CD4-positive, alpha-beta T cell treated with Interleukin-17A for 1 hour (primary cell): Measurements from ENCODE around the gene RXRG.
"Not testable (repeated sequence)": the region's sequence is repeated elsewhere in the genome, so short reads cannot be mapped to it uniquely, and the experiment has no call there.

Experiments
- DNase-seq: peaks from one replicate; pipeline ENCODE4 v3.0.0-alpha.2; 2020

Gene RXRG

GRCh38 chr1:165444897-165445370 lies at the start of gene RXRG:
Gene RXRG, minus strand, starts transcription at chr1:165445126. Its CDS starts 233 bp downstream, at chr1:165444893.
- no peak for DNase-seq

- DNase-seq: no peak
These were observed 48.0 kb upstream of the RXRG start for GRCh38 chr1:165492845-165493373.

- no peak for DNase-seq
These were observed 45.2 kb upstream of the RXRG start for GRCh38 chr1:165490175-165490574.

GRCh38 chr1:165487921-165488320 lies 43.0 kb upstream of the RXRG start:
- no peak for DNase-seq

GRCh38 chr1:165486663-165487062 lies 41.7 kb upstream of the RXRG start:
- DNase-seq: no peak

GRCh38 chr1:165485716-165486115 lies 40.8 kb upstream of the RXRG start:
- no peak for DNase-seq

GRCh38 chr1:165484532-165484931 lies 39.6 kb upstream of the RXRG start:
- DNase-seq: no peak

GRCh38 chr1:165483412-165483811 lies 38.5 kb upstream of the RXRG start:
- no peak for DNase-seq

- no peak for DNase-seq
These were observed 37.0 kb upstream of the RXRG start for GRCh38 chr1:165481820-165482532.

GRCh38 chr1:165476776-165477175 lies 31.9 kb upstream of the RXRG start:
- no peak for DNase-seq

GRCh38 chr1:165474196-165474595 lies 29.3 kb upstream of the RXRG start:
- no peak for DNase-seq

- DNase-seq: no peak
These were observed 28.2 kb upstream of the RXRG start for GRCh38 chr1:165473081-165473480.

GRCh38 chr1:165468726-165469249 lies 23.9 kb upstream of the RXRG start:
- DNase-seq: no peak

- DNase-seq: no peak
These were observed 23.3 kb upstream of the RXRG start for GRCh38 chr1:165468253-165468652.

- no peak for DNase-seq
These were observed 22.8 kb upstream of the RXRG start for GRCh38 chr1:165467706-165468105.

GRCh38 chr1:165463978-165464377 lies 19.1 kb upstream of the RXRG start:
- no peak for DNase-seq

GRCh38 chr1:165459683-165460082 lies 14.8 kb upstream of the RXRG start:
- not testable (repeated sequence) for DNase-seq

- DNase-seq: no peak
These were observed 11.9 kb upstream of the RXRG start for GRCh38 chr1:165456861-165457260.

GRCh38 chr1:165456114-165456513 lies 11.2 kb upstream of the RXRG start:
- DNase-seq: no peak

- DNase-seq: no peak
These were observed 10.2 kb upstream of the RXRG start for GRCh38 chr1:165455111-165455510.

- no peak for DNase-seq
These were observed 9.2 kb upstream of the RXRG start for GRCh38 chr1:165454091-165454610.

- no peak for DNase-seq
These were observed 7.6 kb upstream of the RXRG start for GRCh38 chr1:165452336-165453130.

- no peak for DNase-seq
These were observed 6.8 kb upstream of the RXRG start for GRCh38 chr1:165451691-165452090.
